Fibroblast of the aortic adventitia (primary cell): ENCODE measurements around the gene SMOC1. TPM values are rescaled to one million over a fixed set of nuclear protein-coding genes. Genes with fewer than 3 reads are reported as not detected.

Experiments
- DNase-seq: peaks from one replicate; pipeline ENCODE4 v3.0.0-alpha.2; 2010; ENCODE audit warnings: low read depth
- H3K4me3 ChIP-seq: 2 replicates; pipeline ENCODE4 v1.5.1; 2011; ENCODE audit warnings: low read depth, mild to moderate bottlenecking, control low read depth, low read length, moderate library complexity
- total RNA-seq: library from RNA; depleted of rRNA; stranded (reverse); fragments of >200 nt; gene quantifications from 2 replicates; pipeline ENCODE4 v1.2.3, GENCODE V29; 2012; ENCODE audit warnings: low replicate concordance
- TF ChIP-seq, protein P1 (sequence below): IDR thresholded peaks from 2 replicates; pipeline ENCODE4 v1.5.1; 2011; ENCODE audit warnings: mild to moderate bottlenecking, low read length, control low read depth, inconsistent platforms; ENCODE audit not compliant: insufficient read depth

Gene SMOC1
- total RNA-seq, 1 donor: 1.1 TPM

DNA sequence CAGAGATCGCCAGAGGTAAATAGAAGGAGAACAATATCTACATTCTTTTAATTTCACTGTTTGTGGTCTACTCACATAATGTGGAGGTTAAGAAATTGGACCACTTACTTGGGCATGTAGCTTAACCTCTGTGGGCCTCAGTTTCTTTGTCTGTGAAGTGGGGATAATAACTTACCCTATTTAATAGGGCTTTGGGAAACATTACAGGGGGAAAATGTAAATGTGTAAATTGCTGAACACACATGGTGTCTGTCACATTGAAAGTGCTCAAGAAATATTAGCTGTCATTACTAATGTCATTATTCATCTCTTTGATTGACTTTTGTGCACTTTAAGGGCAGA is 169.1 kb downstream of the SMOC1 start:
- H3K4me3 ChIP-seq: no peak overlapping the region
- DNase-seq: no peak
- TF ChIP-seq, protein P1, sequence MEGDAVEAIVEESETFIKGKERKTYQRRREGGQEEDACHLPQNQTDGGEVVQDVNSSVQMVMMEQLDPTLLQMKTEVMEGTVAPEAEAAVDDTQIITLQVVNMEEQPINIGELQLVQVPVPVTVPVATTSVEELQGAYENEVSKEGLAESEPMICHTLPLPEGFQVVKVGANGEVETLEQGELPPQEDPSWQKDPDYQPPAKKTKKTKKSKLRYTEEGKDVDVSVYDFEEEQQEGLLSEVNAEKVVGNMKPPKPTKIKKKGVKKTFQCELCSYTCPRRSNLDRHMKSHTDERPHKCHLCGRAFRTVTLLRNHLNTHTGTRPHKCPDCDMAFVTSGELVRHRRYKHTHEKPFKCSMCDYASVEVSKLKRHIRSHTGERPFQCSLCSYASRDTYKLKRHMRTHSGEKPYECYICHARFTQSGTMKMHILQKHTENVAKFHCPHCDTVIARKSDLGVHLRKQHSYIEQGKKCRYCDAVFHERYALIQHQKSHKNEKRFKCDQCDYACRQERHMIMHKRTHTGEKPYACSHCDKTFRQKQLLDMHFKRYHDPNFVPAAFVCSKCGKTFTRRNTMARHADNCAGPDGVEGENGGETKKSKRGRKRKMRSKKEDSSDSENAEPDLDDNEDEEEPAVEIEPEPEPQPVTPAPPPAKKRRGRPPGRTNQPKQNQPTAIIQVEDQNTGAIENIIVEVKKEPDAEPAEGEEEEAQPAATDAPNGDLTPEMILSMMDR: no peak

DNA sequence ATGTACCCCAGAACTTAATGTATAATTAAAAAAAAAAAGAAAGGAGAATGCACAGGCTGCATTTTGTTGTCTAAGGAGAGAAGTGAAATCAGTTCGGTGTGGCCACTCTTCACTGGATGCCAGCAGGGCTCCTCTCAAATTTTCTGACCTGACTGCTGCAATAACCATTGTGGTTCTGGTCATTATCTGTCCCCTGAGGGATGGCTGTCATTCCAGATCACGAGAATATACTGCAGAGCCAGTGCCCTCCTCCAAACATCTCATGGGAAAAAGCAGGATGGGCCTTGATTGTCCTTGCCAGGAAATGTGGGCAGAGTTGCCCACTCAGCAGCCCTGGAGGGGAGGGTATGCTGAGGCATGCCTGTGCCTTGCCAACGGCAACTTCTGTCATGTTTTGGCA is 170.4 kb downstream of the SMOC1 start:
- no peak for DNase-seq
- H3K4me3 ChIP-seq: no peak overlapping the region
- TF ChIP-seq, protein P1: no peak

DNA sequence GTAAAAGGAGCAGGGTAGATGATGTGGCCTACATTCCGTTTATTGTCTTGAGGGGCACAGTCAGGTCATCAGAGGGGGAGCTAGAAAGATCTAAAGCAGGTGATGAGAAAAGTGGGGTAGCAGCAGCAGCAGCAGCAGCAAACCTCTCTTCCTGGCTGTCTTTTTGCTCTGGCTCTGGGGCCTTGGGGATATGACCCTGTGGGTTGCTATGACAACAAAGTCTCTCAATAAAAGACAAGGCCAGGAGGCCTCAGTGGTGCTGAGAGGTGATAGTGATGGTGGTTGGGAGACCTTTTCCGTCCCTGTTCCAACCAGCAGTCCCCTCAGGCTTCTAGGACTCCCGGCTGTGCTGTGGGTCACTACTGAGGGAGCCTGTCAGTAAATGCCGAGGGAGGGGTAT is 170.9 kb downstream of the SMOC1 start:
- H3K4me3 ChIP-seq: no peak overlapping the region

GRCh38 chr14:70052990-70053389 is 173.8 kb downstream of the SMOC1 start:
- DNase-seq: peak; percentile 45
- TF ChIP-seq, protein P1: no peak
- H3K4me3 ChIP-seq: no peak overlapping the region

More for the DNA sequence above, 170.9 kb downstream of the SMOC1 start:
- DNase-seq: no peak
- TF ChIP-seq, protein P1: no peak

- DNase-seq: no peak
- no peak overlapping the region for H3K4me3 ChIP-seq
- TF ChIP-seq, protein P1: no peak
These were observed 178.4 kb downstream of the SMOC1 start for GRCh38 chr14:70057519-70058136.

DNA sequence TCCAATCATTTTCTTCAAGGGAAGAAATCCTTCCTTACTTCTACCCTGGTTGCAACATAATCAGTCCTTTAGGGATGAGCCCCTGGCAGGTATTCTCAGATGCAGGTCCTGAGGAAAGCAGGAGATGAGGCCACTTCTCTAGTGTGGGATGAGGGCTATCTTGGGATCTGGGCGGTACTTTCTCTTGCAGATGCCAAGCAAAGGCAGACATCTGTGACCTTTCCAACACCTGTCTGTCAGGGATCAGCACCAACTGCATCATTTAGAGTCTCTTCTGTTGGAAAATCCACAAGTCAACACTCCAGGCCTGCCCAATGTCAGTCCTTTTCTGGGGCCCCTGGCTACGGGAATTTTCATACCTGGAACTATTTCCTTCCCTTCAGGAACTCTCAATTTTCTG is 180.3 kb downstream of the SMOC1 start:
- TF ChIP-seq, protein P1: no peak
- H3K4me3 ChIP-seq: no peak overlapping the region
- no peak for DNase-seq

DNA sequence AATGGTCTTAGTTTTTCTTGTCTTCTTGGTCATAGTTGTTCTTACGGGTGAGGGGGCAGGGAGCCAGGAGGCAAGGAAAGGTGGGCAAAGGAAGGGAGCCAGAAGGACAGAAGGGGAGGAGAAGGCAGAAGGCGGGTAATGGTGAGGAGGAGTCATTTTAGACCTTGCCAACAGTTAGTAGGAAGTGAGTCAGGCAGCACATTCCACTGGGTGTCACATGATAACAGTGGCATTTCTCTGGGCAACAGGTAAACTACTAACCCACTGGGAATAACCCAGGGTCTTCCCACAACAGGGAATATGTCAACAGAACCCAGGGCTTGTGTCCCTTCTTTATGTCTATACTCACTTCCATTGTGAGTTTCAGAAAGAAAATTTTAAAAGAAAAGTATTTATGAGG is 181.9 kb downstream of the SMOC1 start:
- TF ChIP-seq, protein P1: no peak

More for the DNA sequence above, 181.9 kb downstream of the SMOC1 start:
- H3K4me3 ChIP-seq: no peak overlapping the region
- DNase-seq: no peak
